IPS DF 19.7 (cell line): ENCODE measurements around the gene APOL6.
"Not testable (repeated sequence)": the region's sequence is repeated elsewhere in the genome, so short reads cannot be mapped to it uniquely, and the experiment has no call there.

Source experiments
- DNase-seq: peaks from one replicate; pipeline ENCODE4 v3.0.0-alpha.2; 2013; ENCODE audit warnings: low read depth, low spot score

APOL6 gene

DNA sequence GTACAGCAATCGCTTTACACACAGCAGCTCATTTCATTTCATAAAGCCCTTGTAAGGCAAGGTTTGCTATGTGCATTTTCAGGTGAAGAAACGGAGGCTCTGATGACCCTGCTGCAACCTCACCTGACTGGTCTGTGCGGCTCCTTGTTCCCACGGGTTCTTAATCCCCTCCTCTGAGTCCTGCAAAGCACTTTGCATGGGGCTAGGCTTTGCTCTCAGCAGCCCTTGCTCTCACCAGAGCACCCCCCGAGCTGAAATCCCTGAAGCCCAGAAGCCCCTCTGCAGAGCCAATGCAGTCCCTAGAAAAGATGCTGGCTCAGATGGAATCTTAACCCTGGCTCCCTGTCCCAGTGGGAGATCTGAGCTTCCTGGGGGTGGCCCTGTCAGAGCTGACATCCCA is 11.0 kb upstream of the APOL6 start:
- no peak for DNase-seq

DNA sequence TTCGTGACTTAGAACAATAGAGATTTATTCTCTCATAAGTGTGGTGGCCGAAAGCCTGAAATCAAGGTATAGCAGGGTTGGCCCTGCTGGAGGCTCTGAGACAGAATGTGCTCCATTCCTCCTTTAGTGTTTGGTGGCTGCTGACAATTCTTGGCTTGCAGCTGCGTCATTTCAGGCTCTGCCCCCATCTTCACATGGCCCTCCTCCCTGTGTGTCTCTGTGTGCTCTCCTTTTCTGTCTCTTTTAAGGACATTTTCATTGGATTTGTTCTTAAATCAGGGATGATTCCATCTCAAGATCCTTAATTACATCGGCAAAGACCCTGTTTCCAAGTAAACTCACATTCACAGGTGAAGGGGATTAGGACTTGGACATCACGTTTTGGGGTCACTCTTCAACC is 10.2 kb upstream of the APOL6 start:
- no peak for DNase-seq

GRCh38 chr22:35638410-35638809 is 9.8 kb upstream of the APOL6 start:
- no peak for DNase-seq

GRCh38 chr22:35641494-35642120 is 6.6 kb upstream of the APOL6 start:
- no peak for DNase-seq

DNA sequence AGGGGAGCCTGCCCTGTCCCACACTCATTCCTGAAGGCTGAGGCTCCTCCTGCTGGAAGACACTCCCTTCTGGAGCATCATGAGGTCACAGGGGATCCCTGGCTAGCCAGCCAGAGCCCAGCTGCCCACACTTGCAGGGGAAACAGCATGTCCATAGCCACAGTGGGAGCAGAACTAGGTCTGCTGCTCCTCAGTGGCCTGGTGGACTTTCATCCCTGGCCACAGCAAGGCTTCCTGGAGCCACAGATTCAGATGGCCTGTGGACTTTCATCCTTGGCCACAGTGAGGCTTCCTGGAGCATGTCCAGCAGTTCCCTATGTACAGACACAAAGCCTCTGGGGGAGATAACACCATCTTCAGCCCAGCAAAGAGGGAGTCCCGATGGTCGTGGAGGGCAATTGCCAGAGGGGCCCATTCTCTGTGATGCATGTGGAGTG is 5.9 kb upstream of the APOL6 start:
- no peak for DNase-seq

DNA sequence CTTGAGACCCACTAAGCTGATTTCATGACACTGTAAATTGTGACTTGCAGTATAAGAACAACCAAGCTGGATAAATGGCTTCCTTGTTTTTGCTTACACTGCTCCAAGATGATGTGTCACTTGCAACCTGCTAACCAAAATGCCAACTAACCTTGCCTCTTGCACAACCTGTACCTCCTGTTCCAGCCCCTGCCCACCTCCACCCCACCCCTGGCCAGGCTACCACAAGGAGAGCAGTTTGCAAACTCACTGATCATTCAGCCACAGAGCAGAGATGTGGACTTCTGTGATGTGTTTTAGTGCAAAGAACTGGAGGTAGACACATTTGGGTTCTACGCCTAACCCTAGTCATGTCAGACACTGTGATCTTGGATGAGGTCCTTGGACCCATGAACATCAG is 4.3 kb upstream of the APOL6 start:
- no peak for DNase-seq

- DNase-seq: no peak
These were observed 2.6 kb upstream of the APOL6 start for GRCh38 chr22:35645646-35646045.

DNA sequence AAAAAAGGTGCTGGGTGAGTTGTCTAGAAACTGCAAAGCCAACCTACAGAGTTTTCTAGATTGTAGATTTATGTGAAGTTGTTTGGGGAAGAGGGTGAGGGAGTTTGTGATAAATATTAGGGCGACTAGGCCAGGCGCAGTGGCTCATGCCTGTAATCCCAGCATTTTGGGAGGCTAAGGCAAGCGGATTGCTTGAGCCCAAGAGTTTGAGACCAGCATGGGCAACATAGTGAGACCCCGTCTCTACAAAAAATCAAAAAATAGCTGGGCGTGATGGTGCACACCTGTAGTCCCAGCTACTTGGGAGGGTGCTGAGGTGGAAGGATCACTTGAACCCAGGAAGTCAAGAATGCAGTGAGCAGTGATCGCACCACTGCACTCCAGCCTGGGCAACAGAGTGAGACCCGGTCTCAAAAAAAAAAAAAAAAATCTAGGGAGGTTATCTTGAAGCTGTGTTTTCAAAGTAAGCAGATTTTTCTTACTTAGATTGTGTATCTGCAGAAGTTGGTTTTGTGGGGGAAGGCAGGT is 844 bp downstream of the APOL6 start:
- DNase-seq: no peak

DNA sequence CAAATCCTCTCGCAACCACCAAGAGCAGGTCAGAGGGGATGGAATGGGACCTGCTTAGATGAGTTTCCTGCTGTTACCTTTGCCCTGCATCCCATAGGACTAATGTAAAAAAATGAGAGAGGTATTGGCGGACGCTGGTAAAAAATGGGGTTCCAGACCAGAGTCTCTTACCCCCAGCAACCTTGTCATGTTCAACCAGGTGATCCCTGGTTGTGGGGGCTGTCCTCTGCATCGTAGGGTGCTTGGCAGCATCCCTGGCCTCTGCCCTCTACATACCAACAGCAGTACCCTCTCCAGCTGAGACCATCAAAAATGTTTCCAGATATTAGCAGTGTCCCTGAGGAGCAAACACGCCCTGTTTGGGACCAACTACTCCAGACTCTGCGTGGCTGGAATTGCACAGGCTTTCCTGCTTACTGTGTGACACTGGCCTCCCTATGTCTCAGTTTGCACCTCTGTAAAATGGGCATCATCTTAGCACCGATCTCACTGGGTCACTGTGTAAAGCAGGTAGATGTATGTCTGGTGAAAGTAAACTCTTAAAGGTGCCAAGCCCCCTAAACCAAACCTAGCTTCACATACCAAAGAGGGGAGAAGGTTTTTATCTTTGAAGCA is 1.5 kb downstream of the APOL6 start:
- no peak for DNase-seq

GRCh38 chr22:35651085-35651484 is 2.8 kb downstream of the APOL6 start:
- no peak for DNase-seq

DNA sequence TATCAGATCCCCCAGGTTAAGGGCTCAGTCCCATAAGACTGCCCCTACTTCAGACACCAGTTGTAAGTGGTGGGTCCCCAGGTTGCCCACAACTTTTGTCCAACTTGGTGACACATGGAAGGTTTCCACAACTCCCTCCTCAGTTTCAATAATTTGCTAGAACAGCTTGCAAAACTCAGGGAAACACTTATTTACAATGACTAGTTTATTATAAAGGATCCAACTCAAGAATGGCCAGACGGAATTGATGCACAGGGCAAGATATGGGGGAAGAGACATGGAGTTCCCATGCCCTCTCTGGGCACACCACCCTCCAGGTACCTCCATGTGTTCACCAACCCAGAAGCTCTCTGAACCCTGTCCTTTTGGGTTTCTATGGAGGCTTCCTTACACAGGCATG is 5.6 kb downstream of the APOL6 start:
- DNase-seq: no peak

- DNase-seq: no peak
These were observed 8.1 kb downstream of the APOL6 start for GRCh38 chr22:35656284-35656752.

GRCh38 chr22:35657571-35658312 is 9.5 kb downstream of the APOL6 start:
- no peak for DNase-seq

- DNase-seq: no peak
These were observed 12.3 kb downstream of the APOL6 start for GRCh38 chr22:35660291-35661127.

GRCh38 chr22:35661464-35661863 is 13.2 kb downstream of the APOL6 start:
- no peak for DNase-seq

DNA sequence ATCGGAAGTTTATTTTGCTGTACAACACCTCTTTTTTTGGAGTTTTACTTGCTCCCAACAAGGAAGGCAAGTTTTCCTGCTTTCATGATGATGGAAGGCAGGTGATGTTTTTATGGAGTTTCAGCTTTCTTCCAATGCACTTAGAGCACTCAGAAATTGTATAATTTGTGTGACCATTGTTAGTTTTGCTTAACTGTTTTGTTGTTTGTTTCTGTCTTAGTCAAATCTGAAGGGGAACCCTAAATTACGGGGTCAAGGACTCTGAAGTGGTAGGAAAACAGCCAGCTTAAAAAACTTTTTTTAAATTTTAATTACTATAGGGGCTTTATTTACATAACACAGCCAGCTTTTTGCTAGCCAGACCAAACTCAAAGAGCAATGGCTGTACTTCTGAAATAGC is 14.7 kb downstream of the APOL6 start:
- no peak for DNase-seq

DNA sequence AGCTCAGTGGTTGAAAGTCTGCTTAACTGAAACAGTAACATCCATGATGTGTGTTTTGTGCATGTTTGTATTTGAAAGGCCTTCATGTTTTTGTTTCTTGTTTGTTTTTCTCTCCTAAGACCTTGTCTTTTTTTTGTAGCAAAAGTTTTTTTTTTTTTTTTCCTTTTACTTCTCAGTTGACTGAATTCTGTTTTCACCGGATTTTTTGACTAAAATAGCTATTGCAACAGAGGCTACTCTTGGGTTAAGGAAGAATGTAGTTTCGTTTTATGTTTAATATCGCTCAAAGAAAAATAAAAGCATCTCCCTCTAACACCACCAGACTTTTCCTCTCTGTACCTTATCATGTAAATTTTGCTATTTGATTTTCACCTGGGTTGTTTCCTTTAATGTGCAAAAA is 15.1 kb downstream of the APOL6 start:
- no peak for DNase-seq

DNA sequence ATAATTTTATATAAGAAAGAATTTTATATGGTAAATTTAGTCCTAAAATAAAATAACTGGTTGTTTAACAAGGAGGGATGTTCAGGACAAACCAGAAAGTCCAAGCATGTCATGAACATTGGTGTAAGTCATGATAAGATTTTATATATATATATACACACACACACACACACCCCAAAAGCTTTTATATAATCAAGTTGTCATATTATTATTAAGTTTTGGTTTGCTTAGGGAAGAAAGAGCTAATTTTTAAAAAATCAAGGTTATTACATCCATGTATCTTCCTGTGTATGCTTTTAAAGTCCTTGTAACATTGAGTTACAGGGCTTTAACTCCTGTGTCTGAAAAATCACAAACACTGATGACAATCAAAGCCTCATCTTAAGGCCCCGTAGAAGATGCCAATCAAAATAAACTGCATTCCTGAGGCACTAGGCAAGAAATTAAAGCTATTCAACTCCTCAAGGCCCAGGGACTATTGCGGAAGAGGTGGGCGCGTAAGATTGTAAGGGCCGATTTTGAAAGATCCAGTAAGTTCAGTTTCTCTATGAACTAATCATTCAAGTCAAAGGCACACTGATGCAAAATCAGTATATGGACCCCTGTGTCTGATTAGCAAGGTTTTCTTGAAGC is 16.8 kb downstream of the APOL6 start:
- DNase-seq: no peak

DNA sequence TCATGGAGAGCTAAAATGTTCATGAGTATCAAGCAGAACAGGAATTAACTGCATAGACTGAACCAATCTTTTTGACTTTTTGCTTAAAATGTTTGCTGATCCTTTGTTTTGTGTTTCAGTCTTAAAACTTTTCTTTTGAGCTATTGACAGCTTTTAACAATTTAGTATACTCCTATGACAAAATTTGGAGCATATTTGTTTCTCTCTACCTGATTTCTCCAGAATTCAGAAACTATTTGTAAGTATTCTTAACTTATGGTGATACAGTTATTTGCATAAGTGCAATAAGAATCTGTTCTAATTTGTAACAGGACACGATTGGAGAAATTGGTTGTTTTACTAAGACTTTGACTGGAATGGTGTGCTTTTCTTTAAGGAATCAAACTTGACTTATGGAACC is 18.5 kb downstream of the APOL6 start:
- DNase-seq: not testable (repeated sequence)

- DNase-seq: peak; percentile 33
These were observed 26.1 kb downstream of the APOL6 start for GRCh38 chr22:35674335-35674734.

- not testable (repeated sequence) for DNase-seq
These were observed 27.8 kb downstream of the APOL6 start for GRCh38 chr22:35676065-35676464.
